Stimulated activated CD4-positive, alpha-beta T cell treated with anti-CD3 and anti-CD28 coated beads, TNF-alpha, amount 100 ng/mL, for 4 hours (primary cell): ENCODE results near the gene RAPGEF6.
"Not testable (repeated sequence)": the region's sequence is repeated elsewhere in the genome, so short reads cannot be mapped to it uniquely, and the experiment has no call there.

Experiments
- DNase-seq, 3 experiments: peaks; one replicate each; pipeline ENCODE4 v3.0.0-alpha.2; 2020; ENCODE audit warnings: low read depth in 3 of 3

RAPGEF6 gene

DNA sequence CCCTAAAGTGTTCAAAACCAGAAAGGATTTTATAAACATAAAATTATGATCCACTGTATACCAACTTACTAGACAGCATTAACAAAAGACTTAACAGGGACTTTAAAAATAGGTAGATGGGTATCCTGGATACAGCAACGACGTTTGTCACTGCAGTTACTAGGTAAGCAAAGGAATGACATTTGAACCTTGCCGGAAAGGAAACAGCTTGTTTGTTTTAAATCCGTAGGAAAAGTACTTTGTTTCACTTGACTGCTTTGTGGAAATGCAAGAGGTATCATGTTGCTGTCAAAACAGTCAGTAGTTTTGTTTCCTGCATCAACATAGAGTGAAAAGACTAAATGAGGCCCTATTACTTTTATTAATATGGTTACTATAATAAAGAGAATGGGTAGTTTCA, 248.2 kb downstream of the RAPGEF6 start:
- DNase-seq = no peak

DNA sequence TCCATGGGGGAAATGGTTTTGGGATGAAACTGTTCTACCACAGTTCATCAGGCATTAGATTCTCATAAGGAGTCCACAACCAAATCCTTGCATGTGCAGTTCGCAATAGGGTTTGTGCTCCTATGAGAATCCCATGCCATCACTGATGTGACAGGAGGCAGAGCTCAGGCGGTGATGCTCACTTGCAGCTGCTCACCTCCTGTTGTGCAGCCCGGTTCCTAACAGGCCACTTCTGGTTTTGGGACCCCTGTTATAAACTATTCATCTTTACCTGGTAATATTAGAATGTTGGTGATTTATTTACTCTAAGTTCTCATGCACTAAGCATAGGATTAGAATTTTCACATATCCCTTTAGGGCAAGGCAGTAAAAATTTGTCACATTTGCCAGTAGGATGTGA, 248.9 kb downstream of the RAPGEF6 start:
- no peak for DNase-seq

DNA sequence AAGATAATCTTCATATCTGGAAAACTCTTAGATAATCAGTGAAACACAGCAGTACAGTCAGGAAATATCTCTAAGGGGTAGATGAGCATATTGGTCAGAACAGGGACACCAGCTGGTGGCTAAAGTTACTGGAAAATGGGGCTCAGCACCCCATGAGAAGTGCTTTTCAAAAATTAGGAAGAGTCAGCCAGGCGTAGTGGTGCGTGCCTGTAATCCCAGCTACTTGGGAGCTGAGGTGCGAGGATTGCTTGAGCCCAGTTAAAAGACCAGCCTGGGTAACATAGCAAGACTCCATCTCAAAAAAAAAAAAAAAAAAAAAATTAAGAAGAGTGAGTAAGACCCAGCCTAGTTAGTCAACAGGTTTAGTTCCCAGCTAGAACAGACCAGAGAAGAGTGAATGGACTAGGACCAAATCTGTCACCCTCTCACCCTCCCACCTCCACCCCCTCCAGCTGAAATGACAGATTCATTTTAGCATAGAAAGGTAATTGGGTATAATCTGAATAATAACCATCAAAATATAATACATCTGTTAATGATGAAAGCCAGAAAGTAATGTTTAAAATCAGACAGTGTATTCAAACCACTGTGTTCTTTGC, 250.3 kb downstream of the RAPGEF6 start:
- peak in 1 of 3 experiments; percentile 35 for DNase-seq

DNA sequence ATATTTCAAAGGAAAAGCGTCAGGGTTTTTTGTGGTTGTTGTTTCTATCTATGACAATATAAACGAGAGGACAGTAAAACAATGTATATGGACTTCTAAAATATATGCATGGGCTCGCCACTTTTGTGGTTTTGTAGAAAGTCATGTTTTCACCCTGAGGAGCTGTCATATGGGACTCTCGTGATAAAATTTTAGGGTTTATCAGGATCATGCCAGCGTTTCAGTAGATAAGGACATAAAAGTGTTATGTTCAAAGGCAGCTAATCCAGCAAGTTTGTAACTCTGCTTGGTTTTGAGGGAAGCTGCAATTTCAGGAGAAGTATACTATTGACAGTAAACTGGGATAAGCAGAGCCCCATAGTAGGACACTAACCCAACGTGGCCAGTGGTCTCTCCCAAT, 250.9 kb downstream of the RAPGEF6 start:
- DNase-seq = no peak

DNA sequence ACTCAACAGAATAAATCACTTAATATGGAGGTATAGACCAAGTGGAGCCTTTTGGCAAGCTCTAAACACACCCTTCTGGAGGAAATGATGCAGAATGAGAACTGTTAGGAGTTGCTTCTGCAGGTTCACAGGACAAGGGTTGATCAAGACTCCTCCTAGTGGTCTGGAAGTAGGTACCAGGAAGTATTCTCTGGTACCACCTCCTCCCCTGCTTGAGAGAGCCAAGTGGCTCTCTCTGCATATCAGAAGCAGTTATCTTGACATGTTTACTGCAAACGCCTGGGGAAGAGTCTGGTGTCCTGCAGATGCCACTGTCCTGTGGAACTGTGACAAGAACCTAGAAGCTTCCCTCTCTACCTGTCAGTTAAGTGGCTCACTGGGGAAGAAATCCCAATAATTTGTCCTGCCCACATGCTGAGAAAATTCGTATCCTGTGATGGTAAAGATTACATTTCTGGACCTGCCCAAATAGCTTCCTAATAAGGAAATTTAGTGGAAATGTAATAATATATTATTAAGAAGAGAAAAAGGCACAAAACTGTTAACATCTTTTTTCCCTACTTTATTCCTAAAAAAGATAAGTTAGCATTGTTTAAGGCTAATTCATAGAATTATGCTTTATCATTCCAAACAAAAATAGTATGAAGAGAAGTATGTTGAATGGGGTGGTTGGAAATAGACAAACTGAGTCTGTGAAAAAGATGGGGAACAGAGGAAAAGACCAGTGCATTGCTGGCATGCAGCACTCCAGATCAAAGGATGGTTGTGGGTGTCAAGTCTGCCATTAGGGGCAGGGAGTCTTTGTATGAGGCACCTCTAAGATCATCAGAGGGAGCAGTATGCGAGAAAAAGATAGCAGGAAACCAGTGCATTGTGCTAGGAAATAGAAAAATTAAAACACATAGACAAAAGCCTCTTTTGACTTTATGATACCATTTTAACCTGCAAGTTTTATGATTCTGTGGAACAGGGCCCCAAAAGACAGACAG, 252.3 kb downstream of the RAPGEF6 start:
- DNase-seq = no peak

DNA sequence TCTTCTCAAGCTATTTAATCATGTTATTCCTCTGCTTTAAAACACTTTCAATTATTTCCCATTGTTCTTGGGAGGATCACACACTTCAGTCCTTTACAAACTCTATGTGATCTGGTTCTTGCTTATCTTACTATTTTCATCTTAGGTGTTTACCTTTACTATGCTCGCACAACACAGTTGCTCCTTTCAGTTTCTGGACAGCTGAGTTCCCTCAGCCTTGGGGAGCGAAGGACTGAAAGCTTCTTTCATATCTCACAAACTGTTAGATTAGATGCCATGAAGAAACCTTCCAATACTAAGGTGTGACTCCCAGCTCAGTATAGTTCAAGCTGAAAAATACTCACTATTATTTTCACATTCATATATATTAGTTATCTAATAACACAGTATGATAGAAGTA, 253.3 kb downstream of the RAPGEF6 start:
- DNase-seq = no peak

DNA sequence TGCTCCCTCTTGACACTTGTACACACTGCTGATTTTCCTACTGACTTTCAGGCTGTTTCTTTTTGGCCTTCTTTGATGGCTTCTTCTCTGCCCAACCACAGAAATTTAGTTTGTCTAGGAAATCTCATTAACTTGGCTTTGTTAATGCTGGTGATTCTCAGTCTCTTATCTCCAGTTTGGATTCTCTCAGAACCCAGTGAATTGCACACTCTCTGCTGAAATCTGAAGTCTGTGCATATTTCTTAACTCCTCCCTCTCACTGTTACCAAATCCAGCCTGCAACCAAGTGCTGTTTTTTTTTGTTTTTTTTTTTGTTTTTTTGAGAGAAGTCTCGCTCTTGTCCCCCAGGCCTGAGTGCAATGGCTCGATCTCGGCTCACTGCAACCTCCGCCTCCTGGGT, 254.0 kb downstream of the RAPGEF6 start:
- DNase-seq = no peak

DNA sequence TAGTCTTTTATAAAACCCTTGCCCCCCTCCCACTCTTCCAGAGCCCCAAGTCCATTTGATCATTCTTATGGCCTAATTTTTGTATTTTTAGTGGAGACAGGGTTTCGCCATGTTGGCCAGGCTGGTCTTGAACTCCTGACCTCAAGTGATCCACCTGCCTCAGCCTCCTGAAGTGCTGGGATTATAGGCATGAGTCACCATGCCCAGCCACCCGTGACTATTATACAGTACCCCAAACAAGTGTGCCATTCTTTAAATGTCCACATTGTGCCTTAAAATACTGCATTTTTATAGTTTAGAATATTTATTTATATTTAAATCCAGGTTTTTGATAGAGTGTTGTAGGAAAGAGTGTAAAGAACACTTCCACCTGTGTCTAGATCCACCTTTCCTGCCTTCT, 254.8 kb downstream of the RAPGEF6 start:
- not testable (repeated sequence) for DNase-seq

DNA sequence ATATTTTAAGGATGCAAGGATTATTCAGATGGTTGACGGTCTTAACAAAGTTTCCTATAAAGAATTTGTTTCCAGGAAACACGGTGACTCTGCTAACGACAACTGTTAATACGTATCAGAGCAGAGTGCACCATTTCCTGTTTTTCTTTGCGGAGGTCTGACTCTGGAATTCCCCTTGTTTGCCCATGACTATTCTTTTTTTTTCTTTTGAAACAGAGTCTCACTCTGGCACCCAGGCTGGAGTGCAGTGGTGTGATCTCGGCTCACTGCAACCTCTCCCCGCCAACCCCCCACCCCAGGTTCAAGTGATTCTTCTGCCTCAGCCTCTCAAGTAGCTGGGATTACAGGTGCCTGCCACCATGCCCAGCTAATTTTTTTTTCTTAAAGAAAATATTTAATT, 255.3 kb downstream of the RAPGEF6 start:
- DNase-seq = peak; percentile 44 to 67 (median 59)

DNA sequence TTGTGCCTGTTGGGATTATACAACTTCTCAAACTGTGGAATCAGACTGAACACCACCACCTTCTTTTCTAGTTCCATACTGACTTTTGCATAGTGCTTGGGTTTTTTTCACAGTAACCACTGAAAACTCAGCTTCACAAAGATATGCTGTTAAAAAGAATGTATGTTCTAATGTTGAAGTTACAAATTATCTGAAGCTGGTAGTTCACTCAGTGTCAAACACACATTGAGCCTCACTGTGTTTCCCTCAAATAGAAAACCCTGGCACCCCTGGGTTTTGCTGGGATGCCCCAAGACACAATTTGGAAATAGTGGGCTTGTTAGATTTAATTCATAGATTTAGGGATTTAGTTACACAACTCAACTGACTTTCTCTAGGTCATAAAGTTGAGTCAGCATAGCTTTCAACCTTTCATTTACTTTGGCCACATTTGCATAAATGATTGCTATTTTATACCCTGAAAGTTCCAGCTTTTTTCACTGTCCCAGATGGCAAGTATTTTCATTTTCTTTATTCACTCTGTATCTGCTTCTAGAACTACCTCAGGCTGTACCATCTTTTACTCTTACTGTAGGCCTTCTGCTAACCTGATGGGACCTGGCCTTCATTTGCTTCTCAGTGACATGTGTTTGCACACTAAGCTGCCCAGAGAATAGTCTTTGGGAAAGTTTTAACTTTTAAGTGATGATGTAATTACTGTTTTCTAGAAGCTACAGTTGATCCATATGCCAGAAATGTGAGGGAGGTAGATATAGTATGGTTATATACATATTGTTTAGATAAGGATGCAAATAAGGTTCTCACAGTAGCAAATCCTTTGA, 256.1 kb downstream of the RAPGEF6 start:
- no peak for DNase-seq

DNA sequence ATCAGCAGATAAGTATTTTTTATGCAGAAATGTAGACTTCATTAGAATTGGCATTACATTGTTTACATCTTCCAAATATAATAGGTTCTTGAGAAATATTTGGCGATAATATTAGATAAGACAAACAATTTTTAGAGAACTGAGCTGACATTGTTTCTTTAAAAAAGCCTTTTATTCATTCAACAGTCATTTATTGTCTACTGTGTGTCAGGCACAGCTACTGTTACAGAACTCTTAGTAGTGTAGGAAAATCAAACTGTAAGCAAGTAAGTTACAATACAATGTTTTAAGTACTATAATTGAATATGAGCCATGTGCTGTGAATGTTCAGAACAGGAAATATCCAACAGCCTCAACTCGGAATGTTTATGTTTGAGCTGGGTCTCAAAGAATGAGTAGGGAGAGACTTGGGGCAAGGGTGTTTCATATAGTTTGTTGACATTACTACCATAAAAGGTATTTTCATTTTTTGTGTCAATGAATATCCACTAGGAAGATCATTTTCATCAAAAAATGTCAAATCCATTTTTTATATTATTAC, 257.2 kb downstream of the RAPGEF6 start:
- no peak for DNase-seq

DNA sequence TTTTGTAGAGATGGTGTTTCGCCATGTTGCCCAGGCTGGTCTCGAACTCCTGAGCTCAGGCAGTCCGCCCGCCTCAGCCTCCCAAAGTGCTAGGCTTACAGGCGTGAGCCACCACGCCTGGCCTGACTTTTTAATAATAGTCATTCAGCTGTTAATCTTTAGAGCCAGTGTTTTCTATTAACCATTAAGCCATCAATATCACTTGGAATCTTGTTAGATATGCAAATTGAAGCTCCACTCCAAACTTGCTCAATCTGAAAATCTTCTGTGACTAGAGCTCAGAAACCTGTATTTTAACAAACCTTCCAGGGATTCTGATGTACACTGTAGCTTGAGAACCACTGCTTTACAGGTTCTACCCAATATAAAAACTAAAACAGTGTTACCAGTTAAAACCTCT, 257.7 kb downstream of the RAPGEF6 start:
- DNase-seq = no peak

DNA sequence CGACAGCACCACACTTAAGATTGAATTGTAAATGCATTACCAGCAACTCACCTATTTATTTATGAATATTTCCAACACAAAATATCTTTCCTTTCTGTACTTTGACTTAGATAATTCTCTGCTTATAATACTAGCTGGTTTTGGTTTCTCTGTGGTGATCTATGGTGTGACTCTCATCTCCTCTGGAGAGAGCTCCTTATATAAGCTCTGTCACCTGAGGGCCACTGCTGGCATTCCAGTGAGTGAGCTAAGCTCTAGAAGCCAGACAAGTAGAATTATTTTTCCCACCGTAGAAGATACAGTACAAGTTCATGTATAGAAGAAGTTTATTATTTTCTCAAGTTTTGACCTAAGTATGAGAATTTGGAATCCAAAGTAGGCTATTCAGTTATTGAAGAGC, 259.7 kb downstream of the RAPGEF6 start:
- no peak for DNase-seq
